Muscle layer of duodenum (tissue), 2 donors: ENCODE measurements around the gene CFAP68.

Source experiments
- H3K27ac ChIP-seq: one replicate; pipeline ENCODE4 v1.7.0; 2013; ENCODE audit warnings: mild to moderate bottlenecking, low read length
- H3K27me3 ChIP-seq: one replicate; pipeline ENCODE4 v1.7.0; 2013; ENCODE audit warnings: low read depth, mild to moderate bottlenecking, control low read depth, low read length
- H3K36me3 ChIP-seq, 2 donors: one replicate each; pipeline ENCODE4 v1.7.0; 2013; ENCODE audit warnings: low read length in 2 of 2, control low read depth in 1 of 2, mild to moderate bottlenecking in 1 of 2; ENCODE audit not compliant: insufficient read depth in 2 of 2, control insufficient read depth in 1 of 2
- H3K4me1 ChIP-seq, 2 donors: one replicate each; pipeline ENCODE4 v1.7.0; 2013; ENCODE audit warnings: low read length in 2 of 2, mild to moderate bottlenecking in 2 of 2, control low read depth in 1 of 2, moderate library complexity in 1 of 2; ENCODE audit not compliant: insufficient read depth in 2 of 2, control insufficient read depth in 1 of 2
- H3K4me3 ChIP-seq, 2 donors: one replicate each; pipeline ENCODE4 v1.7.0; 2013; ENCODE audit warnings: low read length in 2 of 2, low read depth in 1 of 2, mild to moderate bottlenecking in 1 of 2
- H3K9me3 ChIP-seq, 2 donors: one replicate each; pipeline ENCODE4 v1.7.0; 2013; ENCODE audit warnings: low read length in 2 of 2, control low read depth in 1 of 2, mild to moderate bottlenecking in 1 of 2; ENCODE audit not compliant: control insufficient read depth in 1 of 2
- donor health status: healthy.

CFAP68 gene, protein sequence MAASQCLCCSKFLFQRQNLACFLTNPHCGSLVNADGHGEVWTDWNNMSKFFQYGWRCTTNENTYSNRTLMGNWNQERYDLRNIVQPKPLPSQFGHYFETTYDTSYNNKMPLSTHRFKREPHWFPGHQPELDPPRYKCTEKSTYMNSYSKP

GRCh38 chr11:111878849-111879636 is at the start of gene CFAP68, which contains the start of gene FDXACB1:
Gene CFAP68, plus strand, starts transcription at chr11:111879541. Its CDS starts 20 bp downstream, at chr11:111879561.
Gene FDXACB1, minus strand, starts transcription at chr11:111879165. Its CDS starts 33 bp downstream, at chr11:111879132.
- Histone ChIP-seq H3K4me1 (peaks cover 0 to 5% of the 10 kb centered on the region in 2 donors), H3K27me3 (no peaks in the 10 kb centered on the region), H3K4me3 (peak within 1 kb of the TSS; percentile 74 to 89), H3K9me3 (no peaks in the 10 kb centered on the region), H3K27ac (peak within 1 kb of the TSS; percentile 93), H3K36me3 (peaks cover 3 to 12% of the 10 kb centered on the region in 2 donors)

DNA sequence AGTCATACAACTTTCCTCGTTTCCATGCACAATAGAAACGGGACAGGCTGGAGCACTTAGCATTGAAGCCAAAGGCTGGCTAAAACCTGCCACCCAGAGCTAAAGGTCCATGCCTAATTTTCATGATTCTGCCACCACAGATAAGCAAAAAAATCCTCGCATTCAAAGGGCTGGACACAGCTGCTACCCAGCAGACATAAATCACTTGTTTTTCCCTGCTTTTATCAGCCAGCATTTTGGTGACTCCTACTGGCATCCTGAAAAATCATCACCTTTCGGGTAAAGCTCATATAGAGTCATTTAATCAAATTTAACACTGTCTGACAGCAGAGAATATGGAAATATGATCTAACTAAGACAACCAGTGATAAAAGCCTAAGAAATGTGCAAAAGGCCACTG is 45.8 kb upstream of the CFAP68 start:
- Histone ChIP-seq H3K4me3 (no peak overlapping the region), H3K27ac (no peak overlapping the region), H3K27me3 (no peaks in the 10 kb centered on the region), H3K9me3 (no peaks in the 10 kb centered on the region), H3K4me1 (no peaks in the 10 kb centered on the region), H3K36me3 (peaks cover 20 to 33% of the 10 kb centered on the region in 2 donors)

DNA sequence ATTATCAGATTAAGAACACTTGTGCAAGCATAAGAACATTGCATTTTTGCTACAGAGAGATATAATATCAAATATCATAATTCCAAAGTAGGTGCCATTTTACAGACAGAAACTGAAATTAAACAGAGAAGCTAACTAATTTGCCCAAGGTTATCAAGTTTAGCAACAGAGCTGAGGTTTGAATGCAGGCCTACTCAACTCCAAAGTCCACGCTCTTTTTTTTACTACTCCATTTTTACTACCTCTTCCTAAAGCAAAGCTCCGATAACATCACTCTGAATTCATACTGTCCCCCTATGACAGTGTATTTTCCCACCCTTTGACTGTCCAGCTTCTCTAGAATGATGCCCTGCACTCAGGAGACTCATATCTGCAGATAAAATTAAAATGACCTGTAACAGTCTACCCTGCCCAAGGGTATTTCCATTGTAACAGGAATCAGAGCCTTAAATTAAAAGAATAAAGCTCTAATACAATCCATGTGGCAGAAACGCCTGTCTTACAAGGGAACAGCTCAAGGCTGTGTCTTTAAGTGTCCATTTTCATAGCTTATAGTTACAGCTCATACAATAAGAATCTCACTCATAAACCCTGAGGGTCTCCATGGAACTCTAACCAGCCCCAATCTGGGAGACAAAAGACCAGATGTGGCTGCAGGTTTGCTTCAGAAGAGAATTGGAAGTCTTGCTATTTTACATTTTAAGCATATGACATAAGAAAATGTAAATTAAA is 44.7 kb upstream of the CFAP68 start:
- Histone ChIP-seq H3K4me1 (no peaks in the 10 kb centered on the region), H3K27ac (no peak overlapping the region), H3K36me3 (peaks cover 14 to 31% of the 10 kb centered on the region in 2 donors)

GRCh38 chr11:111835665-111836064 is 43.7 kb upstream of the CFAP68 start:
- H3K36me3 ChIP-seq: peaks cover 14 to 32% of the 10 kb centered on the region in 2 donors
- no peaks in the 10 kb centered on the region for H3K27me3 ChIP-seq
- no peak overlapping the region for H3K4me3 ChIP-seq
- no peak overlapping the region for H3K27ac ChIP-seq
- H3K4me1 ChIP-seq: peaks cover 0 to 4% of the 10 kb centered on the region in 2 donors
- no peaks in the 10 kb centered on the region for H3K9me3 ChIP-seq

More for the DNA sequence above, 44.7 kb upstream of the CFAP68 start:
- Histone ChIP-seq H3K9me3 (no peaks in the 10 kb centered on the region), H3K4me3 (no peak overlapping the region), H3K27me3 (no peaks in the 10 kb centered on the region)

DNA sequence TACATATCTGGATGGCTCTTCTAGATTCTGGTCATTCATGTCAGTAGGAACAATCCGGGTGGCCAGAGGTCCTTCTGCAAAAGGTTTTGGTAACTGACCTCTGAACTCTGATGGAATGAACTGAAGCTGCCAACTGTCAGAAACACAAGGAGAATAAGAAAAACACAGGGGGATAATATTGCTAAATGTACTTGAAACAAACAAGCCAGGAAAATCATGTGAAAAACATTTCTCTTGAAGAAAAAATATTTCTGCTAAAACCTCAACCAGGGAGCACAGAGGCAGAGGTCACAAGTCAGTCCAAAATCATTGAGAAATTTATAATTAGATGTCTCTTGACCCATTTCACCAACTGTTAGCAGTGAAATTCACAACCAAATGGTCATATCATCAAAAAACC is 43.2 kb upstream of the CFAP68 start:
- H3K27ac ChIP-seq: no peak overlapping the region
- H3K9me3 ChIP-seq: no peaks in the 10 kb centered on the region
- peaks cover 14 to 32% of the 10 kb centered on the region in 2 donors for H3K36me3 ChIP-seq
- H3K4me1 ChIP-seq: peaks cover 1 to 4% of the 10 kb centered on the region in 2 donors
- no peak overlapping the region for H3K4me3 ChIP-seq
- H3K27me3 ChIP-seq: no peaks in the 10 kb centered on the region

- Histone ChIP-seq H3K36me3 (peaks cover 14 to 32% of the 10 kb centered on the region in 2 donors), H3K4me1 (peaks cover 4 to 5% of the 10 kb centered on the region in 2 donors), H3K4me3 (no peak overlapping the region), H3K27ac (no peak overlapping the region), H3K9me3 (no peaks in the 10 kb centered on the region), H3K27me3 (no peaks in the 10 kb centered on the region)
These were observed 42.6 kb upstream of the CFAP68 start for GRCh38 chr11:111836721-111837120.

- Histone ChIP-seq H3K4me1 (peaks cover 4 to 5% of the 10 kb centered on the region in 2 donors), H3K4me3 (no peak overlapping the region), H3K9me3 (no peaks in the 10 kb centered on the region), H3K27me3 (no peaks in the 10 kb centered on the region), H3K36me3 (peaks cover 14 to 32% of the 10 kb centered on the region in 2 donors), H3K27ac (no peak overlapping the region)
These were observed 41.9 kb upstream of the CFAP68 start for GRCh38 chr11:111837366-111837891.

- no peaks in the 10 kb centered on the region for H3K9me3 ChIP-seq
- H3K4me1 ChIP-seq: peaks cover 4 to 5% of the 10 kb centered on the region in 2 donors
- H3K4me3 ChIP-seq: no peak overlapping the region
- H3K27ac ChIP-seq: no peak overlapping the region
- H3K36me3 ChIP-seq: peaks cover 14 to 29% of the 10 kb centered on the region in 2 donors
- H3K27me3 ChIP-seq: no peaks in the 10 kb centered on the region
These were observed 41.3 kb upstream of the CFAP68 start for GRCh38 chr11:111838054-111838453.

- Histone ChIP-seq H3K4me3 (no peak overlapping the region), H3K4me1 (peaks cover 4 to 5% of the 10 kb centered on the region in 2 donors), H3K9me3 (no peaks in the 10 kb centered on the region), H3K27me3 (no peaks in the 10 kb centered on the region), H3K27ac (no peak overlapping the region), H3K36me3 (peaks cover 27 to 45% of the 10 kb centered on the region in 2 donors)
These were observed 39.2 kb upstream of the CFAP68 start for GRCh38 chr11:111840143-111840542.

DNA sequence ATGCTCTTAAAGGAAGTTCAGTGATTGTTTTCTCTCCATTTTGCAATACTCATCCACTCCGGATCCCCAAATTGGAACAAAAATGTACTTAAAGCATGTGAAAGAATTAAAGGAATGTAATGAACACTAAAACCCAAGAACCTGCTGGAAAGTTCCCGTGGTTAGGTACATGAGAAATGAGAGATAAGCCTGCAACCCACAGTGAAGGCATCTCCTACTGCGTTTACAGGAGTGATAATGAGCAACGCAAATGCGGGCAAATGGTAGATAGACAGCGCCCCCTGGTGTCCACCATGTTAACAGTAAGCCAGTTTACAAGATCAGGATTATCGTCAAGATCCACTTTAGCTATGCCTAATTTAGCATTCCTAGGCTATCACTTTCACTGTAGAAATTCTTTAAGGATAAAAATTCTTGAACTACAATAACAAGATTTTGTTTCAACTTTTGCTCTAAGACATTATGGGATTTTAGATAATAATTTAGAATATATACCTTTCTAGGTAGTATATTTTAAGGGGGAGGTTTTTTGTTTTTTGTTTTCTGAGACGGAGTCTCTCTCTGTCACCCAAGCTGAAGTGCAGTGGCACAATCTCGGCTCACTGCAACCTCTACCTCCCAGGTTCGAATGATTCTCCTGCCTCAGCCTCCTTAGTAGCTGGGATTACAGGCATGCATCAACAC is 37.8 kb upstream of the CFAP68 start:
- no peaks in the 10 kb centered on the region for H3K27me3 ChIP-seq
- no peaks in the 10 kb centered on the region for H3K9me3 ChIP-seq
- H3K4me1 ChIP-seq: peaks cover 4 to 5% of the 10 kb centered on the region in 2 donors
- H3K36me3 ChIP-seq: peaks cover 27 to 44% of the 10 kb centered on the region in 2 donors
- H3K27ac ChIP-seq: no peak overlapping the region
- H3K4me3 ChIP-seq: no peak overlapping the region
